ENCODE data around the gene CMSS1. TPM values are rescaled to one million over a fixed set of nuclear protein-coding genes. Genes with fewer than 3 reads are reported as not detected.

The CMSS1 gene
- polyA plus RNA-seq, 1 donor: 25.0 TPM

DNA sequence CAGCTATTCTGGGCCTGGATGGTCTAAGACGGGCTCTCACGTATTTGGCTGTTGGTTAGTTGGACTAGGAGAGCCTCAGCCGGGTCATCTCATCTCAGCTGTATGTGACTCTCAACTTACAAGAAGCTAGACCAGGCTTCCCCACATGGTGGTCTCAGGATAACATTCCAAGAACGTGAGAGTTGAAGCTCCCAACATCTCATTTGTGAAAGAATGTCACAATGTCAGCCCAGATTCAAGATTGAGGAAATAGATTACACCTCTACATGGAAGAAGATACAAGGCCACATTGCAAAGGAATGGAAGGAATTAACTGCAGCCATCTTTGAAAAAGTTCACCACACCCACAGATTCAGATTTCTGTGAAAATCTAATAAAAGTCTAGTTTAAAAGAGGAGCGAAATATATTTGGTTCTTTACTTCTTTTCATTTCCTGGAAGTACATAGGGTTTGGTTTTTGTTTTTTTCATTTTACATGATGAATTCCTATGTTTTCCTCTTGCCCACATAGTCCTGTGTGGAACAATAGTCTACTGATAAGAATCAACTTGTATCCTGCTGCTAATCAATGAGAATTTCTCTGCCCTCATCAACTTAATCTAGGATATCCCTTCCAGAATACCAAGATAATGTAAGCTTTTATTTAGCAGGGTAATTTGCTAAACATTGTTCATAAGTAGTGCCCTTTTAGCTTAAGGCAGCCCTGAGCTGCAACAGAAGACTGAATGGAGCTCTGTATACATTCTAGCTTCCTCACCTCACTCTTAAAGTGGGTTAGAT lies 116.5 kb downstream of the CMSS1 start:
- no peak for DNase-seq (ENCODE audit: low read depth)

- DNase-seq (ENCODE audit: low read depth): peak; percentile 86
These were observed 117.5 kb downstream of the CMSS1 start for GRCh38 chr3:99934975-99935797.

DNA sequence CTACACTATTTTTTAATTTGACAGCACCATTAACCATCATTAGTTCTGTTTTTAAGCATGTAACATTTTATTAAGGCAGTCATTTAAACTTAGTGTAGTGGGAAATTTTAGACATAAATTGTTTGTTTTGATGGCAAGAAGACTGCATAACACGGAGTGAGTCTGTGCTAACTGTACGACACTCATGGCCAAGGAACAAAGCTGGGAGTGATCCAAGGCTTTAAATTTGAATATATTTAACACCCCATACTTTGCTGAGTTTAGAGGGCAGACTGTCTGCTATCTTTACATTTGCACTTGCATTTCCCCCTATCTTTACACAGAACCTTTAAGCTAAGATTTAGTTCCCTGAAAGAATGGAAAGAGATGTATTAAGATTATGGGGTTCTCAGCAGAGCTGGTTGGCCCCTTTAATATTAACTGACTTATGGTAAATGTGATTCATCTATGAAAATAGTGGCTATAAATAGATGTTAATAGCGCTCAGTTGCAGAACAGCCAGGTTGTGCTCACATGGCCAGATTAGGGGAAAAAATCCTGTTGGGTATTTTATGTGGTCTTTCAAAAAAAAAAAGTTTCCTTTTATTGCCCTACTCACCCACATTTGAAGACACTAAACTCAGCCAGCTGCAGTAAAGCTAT lies 120.7 kb downstream of the CMSS1 start:
- no peak for DNase-seq (ENCODE audit: low read depth)

DNA sequence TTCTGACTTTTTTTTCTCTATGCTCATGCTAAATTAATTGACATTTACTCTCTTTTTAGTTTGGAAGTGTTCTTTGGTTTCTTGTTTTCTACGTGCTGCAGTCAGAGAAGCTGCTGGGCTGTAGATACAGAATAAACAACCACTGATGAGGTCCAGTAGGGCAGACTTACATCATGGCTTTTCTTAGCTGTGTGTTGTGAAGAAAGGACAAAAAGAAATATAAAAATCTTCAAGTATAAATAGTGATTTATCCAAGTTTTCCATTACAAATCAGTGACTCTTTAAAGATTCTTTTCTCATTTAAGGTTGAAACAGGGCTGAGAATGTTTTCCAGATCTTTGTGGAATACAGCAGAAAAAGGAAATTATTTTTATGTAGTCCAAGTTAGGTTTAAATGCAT lies 122.2 kb downstream of the CMSS1 start:
- no peak for DNase-seq (ENCODE audit: low read depth)

DNA sequence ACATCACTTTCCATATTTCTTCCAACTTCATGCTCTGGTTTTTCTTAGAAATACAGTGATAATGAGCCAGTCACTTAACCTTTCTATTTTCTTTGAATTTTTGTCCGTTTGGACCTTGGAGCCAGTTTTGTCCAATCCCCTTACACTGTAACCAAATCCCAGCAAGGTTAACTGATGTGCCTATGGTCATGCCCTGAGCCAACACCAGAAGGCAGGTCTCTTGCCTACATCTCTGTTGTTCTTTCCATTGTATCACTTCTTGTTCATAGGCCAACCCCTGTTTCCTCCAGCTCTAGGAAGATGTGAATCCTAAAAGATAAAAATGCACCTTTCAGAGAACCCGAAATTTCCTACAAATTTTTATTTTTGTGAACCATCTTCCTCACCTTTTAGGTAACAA lies 122.7 kb downstream of the CMSS1 start:
- DNase-seq (ENCODE audit: low read depth): no peak

- no peak for DNase-seq (ENCODE audit: low read depth)
These were observed 123.5 kb downstream of the CMSS1 start for GRCh38 chr3:99941211-99941610.

- no peak for DNase-seq (ENCODE audit: low read depth)
These were observed 126.5 kb downstream of the CMSS1 start for GRCh38 chr3:99943931-99944761.

DNA sequence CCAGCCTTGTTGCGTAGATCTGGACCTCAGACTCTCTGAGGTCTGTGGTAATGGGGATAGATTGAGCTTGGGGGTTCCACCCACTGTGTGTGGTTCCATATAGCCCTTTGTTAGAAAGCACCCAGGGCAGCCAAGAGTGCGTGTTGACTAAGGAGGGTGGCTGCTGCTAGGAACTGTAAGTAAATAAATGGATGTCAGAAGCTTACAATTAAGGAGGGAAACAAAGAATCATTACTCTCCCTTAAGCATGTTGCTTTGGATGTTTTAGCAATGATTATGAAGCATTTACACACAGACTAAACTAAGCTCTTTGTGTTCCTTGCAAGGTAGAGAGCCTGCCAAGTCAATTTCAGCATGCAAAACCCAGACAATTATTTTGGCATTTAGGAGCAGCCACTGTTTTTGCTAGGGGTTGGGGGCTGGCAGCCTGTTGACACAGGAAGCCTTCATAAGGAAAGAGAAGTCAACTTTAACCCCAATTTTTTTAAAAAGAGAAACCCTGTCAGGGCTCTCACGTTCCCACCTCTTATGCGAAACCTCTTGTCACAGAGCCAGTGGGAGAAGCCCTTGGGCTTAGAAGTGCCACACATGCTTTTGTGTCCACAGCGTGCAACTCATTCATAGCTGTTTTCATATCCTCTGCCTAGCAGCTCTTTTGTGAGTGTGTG lies 127.8 kb downstream of the CMSS1 start:
- DNase-seq (ENCODE audit: low read depth): no peak

- no peak for DNase-seq (ENCODE audit: low read depth)
These were observed 129.7 kb downstream of the CMSS1 start for GRCh38 chr3:99947356-99947755.

DNA sequence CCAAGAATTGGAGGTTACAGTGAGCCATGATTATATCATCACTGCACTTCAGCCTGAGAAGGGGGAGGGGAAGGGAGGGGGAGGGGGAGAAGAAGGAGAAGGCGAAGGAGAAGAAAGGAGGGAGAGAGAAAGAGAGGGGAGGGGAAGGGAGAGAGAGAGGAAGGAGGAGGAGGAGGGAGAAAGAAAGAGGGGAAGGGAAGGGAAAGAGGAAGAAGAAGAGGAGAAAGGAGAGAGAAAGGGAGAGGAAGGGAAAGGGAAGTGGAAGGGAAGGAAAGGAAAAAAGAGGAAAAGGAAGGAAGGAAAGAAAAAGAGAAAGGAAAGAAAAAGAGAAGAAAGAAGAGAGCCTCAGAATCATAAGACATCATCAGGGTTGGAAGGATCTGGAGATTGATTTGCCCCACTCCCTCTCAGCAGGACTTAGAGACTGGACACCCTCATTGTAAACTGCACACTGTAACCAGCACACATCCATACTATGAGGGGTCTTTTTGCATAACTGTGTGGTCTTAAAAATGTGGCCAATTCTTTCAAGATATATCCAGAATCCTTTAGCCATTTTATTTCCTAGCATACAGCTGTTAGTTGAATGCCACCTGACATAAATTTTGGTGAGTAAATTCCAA lies 130.9 kb downstream of the CMSS1 start:
- DNase-seq (ENCODE audit: low read depth): no peak

GRCh38 chr3:99949956-99950670 lies 132.5 kb downstream of the CMSS1 start:
- DNase-seq (ENCODE audit: low read depth): no peak

GRCh38 chr3:99950921-99951320 lies 133.3 kb downstream of the CMSS1 start:
- no peak for DNase-seq (ENCODE audit: low read depth)

DNA sequence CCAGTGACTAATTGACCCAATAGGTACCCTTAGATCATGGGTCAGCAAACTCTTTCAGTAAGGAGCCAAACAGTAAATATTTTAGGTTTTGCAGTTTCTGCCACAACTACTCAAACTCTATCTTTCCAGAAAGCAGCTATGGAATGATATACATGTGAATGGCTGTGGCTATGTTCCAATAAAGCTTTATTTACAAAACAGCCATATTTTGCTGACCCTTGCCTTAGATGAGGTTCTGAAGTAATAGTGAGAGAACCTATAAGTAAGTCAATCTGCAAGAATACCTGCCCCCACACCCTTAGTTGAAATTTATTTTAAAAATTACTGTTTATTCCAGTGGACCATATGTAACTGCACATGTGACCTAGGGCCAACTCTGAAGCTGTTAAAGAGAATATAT lies 134.0 kb downstream of the CMSS1 start:
- DNase-seq (ENCODE audit: low read depth): no peak

DNA sequence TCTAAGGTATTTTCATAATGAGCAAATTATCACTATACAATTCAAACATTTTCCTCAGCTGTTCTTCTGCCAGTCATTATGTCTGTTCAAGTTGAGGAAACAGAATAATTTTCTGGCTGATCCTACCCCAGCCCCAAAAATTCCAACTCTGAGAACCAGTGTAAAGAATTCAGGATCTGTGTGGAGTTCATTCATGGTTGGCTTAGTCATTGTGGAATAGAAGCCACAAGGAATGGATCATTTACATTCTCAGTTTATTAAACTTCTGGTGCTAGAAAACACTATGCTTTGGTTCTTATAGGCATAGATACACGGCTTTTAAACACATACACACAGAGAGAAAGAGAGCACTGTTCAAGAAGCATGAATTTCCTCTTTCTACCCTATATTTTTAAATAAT lies 134.6 kb downstream of the CMSS1 start:
- no peak for DNase-seq (ENCODE audit: low read depth)

DNA sequence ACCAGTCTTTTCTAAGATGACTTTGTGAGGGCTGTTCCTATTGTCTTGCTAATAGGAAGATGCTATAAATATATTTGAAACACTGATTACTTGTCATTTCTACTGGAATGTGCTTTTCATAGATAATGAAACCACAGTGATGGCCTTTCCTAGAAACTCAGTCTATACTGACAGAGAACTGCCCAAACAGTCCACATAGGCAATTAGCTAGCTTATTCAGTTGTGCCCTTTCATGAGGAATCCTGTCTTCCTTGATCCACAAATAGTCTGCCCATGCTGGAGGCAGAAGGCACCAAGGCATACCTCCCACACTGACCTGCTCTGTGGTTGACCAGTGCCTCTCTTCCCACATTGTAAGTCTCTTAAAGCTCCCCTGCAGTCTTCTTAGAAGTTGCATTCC lies 135.9 kb downstream of the CMSS1 start:
- DNase-seq (ENCODE audit: low read depth): no peak

- DNase-seq (ENCODE audit: low read depth): no peak
These were observed 137.4 kb downstream of the CMSS1 start for GRCh38 chr3:99954914-99955644.

DNA sequence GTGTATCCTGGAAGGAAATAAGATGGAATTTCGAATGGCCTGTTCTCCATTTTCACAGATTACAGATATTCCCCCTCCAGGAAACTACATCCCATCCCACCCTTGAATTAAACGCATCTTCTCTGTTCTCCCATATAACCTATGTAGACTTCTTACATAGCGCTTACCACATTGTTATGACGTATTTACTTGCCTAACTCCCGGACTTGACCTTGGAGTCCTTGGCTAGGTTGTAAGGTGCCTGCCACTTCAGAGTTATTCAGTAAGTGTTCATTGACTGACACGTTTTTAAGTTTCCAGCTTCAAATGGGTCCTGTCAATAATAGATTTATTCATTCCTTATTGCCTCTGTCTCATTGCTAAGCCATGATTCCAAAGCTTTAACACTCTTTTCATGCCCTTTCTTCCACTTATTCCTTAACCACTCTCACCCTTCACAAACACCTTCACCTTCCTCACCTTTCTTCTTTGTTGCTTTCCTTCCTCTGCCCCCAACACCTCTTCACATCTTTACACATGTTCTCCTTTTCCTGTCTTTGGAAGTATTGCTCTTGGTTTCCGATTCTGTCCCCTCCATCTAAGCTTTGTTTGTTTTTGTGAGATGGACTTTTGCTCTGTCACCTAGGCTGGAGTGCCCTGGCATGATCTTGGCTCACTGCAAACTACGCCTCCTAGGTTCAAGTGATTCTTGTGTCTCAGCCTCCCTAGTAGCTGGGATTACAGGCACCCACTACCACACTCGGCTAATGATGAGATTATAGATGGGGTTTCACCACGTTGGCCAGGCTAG lies 138.3 kb downstream of the CMSS1 start:
- no peak for DNase-seq (ENCODE audit: low read depth)

GRCh38 chr3:99957151-99957796 lies 139.6 kb downstream of the CMSS1 start:
- no peak for DNase-seq (ENCODE audit: low read depth)
